SIG-M5 (cell line): ENCODE data around the gene TMEM245.
"Not testable (repeated sequence)": the region's sequence is repeated elsewhere in the genome, so short reads cannot be mapped to it uniquely, and the experiment has no call there.

ENCODE experiments used
- DNase-seq: peaks from one replicate; lab custom pipeline; 2025; lab: John Stamatoyannopoulos, UW

TMEM245 gene

GRCh38 chr9:109132567-109133021 is 12.8 kb upstream of the TMEM245 start:
- DNase-seq: no peak

DNA sequence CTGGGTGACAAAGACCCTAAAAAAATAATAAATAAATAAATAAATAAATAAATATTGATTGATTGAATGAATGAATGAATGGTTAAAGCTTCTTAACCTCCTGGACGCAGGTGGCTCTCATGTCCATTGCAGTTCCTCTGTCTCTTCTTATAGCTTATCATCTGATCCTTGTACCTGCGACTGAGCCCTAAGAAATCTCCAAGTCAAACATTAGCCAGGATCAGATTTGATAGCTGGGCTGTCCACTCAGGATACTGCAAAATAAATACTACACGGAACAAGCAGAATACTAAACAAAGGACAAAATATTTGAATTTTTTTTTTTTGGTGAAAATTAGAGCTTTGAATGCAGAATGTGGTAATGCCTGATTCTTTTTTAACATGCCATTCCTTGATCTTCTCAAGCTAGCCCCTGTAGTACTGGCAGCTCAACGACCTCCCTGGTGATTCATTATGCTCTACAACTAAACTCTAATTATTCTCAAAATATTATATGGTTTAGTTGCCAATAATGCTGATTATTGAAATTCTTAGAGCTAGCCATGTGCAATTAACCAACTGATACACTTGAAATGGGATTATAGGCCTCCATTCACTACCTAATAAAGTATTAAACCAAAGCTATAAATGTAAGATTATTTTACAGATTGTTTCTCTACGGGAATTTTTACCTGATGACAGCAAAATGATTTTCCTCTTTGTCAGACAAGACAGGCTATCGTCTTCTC is 9.9 kb upstream of the TMEM245 start:
- DNase-seq: no peak

DNA sequence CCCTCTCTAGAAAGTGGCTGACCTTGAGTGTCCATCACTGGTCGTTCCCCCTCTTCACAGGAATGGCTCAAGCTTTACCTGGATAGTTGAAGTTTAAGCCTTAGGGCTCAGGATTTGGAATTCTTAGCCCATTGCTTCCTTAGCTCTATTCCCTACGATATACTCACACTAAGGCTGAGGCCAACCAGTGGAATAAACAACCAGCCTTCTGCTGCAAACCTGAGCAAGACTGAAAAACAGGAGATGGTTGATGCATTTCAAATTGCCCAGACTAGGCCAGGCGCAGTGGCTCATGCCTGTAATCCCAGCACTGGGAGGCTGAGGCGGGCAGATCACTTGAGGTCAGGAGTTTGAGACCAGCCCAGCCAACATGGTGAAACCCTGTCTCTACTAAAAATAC is 6.9 kb upstream of the TMEM245 start:
- not testable (repeated sequence) for DNase-seq

GRCh38 chr9:109124121-109124520 is 4.4 kb upstream of the TMEM245 start:
- DNase-seq: no peak

DNA sequence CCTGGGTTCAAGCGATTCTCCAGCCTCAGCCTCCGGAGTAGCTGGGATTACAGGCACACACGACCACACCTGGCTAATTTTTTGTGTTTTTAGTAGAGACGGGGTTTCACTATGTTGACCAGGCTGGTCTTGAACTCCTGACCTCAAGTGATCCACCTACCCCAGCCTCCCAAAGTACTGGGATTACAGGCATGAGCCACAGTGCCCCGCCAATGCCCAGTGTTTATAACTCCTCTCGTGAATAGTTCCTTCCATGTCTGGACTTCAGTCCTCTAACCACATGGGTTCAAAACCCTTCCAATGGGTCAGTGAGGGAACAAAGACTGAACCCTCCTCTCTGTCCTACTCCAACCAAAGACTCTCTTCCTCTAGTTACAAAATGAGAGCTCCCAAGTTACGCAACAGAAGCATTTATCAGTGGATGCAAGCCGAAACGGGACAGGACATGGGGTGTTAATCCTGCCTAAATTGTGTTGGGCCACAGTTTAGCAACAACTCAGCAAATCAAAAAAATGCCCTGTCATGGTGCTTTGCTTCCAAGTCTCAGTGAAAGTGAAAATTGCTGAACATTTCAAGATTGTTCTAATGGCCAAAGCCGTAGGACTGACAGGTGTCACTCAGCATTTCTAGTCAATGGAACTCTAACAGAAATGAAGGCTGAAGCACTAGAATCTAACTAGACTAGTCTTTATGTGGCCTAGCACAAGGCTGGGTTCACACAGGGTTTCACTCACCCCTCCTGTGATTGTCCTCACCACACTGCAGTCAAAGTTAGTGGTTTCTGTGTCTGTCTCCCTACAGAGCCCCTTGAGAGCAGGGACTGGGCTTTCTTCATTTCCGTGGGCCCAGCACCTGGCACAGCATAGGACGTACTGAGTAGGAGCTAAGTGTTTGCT is 3.2 kb upstream of the TMEM245 start:
- no peak for DNase-seq

DNA sequence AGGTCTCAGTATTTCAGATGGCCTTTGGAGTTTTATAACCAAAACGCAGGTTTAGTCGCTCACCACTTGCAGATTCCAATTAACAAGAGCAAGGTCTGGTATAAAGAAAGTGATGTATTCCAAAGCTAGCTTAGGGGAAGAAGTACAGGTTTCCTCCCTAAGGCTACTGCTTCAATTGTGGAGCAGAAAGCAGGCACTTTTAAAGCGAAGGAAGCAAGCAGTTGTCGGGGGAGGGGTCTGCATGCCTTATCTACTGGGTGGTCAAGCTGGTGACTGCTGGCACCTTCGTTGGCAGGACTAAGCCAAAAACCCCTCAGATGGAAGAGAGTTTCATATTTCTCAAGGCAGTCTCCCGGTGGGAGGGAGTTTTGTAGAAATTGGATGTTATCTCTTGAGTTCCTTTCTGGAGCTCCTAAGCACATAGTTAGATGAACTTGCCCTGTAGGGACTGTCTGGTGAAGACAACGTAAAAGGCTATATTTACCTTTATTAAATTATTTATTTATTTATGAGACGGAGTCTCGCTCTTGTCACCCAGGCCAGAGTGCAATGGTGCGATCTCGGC is 1.6 kb upstream of the TMEM245 start:
- no peak for DNase-seq

- DNase-seq: no peak
Observed at GRCh38 chr9:109120204-109120789, 550 bp upstream of the TMEM245 start.

DNA sequence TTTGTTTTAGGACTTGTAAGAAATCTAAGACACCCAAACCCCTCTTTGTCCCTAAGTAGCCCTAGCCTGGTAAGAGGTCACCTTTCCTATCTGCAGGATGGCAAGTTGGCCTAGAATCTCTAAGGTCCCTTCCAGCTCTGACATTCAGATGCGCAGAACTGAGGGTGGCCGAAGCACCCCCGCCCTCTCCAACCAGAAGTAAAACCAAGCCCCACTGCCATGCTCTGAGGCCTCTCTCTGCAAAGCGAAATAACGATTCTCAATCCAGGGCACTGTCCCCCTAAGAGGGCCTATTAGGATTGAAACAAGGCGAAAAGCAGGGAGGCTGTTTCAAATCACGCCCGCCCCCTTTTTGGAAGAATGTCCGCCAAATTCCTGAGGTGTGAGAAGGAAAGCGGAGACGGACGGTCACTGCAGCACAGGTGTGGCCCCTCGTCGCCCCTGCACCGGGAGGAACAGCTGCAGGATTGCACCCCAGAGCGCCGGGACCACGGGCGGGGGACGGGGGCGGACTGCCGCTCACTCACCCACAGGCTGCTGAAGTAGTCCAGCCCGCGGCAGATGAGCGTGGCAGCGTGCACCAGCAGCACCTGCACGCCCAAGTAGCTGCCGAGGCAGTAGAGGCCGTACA is 824 bp downstream of the TMEM245 start:
- DNase-seq: no peak

DNA sequence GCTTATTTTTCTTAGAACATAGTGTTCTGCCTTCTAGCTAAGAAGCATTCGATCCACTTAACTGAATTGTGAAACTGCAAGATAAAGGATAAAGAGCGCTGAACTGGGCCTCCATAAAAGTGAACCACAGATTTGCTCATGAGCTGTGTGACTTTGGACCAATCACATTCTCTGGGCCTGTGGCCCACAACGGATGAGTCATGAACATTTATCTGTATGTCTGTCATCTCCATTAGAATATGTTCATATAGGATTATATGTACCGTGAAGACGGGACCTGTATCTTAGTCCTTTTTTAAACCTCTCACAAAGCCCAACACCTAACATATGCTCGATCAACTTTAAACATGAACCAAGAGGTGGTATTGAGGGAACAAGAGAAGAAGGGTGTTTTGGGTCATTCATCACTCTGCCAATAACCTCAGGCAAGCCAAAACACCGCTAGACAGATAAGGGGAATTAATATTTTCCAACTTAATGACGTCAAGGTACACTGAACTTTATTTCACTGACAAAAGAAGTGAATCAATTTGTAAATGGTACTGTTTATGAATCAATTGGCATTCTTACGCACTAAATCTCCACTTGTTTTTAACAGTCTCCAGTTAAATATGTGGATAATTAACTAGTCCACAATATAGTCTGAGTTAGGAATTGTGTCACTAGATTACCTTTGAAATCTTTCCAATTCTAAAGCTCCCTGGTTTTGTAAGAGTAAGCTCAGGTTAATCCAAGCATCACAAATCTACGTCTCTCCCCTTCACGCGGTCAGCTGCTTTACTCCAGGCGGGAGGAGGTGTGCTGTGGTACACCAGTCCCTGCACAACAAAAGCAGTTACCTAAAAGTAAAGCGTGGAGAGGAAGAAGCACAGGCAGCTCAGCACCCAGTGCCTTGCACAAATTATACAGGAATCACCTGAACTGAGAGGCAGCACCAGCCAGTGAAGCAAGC is 1.6 kb downstream of the TMEM245 start:
- peak; percentile 44 for DNase-seq

GRCh38 chr9:109115931-109116526 is 3.7 kb downstream of the TMEM245 start:
- no peak for DNase-seq

DNA sequence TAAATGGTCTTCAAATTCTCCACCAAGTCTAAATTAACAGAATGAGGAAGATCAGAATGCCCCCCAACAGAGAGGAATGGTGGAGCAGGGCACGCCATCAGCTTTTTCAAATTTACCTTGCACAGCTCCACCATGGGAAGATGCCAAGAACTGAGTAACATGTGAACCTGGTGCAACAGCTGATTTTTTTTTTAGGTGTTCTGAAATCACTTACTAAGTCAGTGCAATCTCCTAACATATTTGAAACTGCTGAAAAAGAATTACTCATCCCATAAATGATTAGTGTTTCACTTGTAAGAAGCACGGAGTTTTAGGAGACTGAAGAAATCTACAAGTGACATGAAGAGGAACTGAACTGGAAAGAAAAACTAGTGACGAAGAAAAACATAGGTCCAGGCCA is 5.1 kb downstream of the TMEM245 start:
- no peak for DNase-seq

GRCh38 chr9:109113892-109114609 is 5.7 kb downstream of the TMEM245 start:
- no peak for DNase-seq

DNA sequence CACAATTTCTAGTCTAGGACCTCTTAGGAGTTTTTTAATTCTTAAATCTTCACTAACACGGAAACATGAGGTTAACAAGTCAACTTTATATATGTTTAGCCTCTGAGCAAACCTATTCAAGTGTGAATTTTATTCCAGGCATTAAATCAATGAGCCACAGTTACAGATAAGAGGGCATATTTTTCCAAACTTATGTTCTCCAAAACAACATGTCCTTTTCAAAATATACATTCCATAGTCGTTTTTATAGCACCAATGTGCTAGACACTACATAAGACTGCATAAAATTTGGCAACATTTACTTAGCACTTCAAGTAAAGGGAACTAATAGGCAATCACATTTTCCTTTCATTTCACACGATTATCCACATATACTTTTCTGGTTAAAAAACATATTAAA is 6.5 kb downstream of the TMEM245 start:
- DNase-seq: no peak

DNA sequence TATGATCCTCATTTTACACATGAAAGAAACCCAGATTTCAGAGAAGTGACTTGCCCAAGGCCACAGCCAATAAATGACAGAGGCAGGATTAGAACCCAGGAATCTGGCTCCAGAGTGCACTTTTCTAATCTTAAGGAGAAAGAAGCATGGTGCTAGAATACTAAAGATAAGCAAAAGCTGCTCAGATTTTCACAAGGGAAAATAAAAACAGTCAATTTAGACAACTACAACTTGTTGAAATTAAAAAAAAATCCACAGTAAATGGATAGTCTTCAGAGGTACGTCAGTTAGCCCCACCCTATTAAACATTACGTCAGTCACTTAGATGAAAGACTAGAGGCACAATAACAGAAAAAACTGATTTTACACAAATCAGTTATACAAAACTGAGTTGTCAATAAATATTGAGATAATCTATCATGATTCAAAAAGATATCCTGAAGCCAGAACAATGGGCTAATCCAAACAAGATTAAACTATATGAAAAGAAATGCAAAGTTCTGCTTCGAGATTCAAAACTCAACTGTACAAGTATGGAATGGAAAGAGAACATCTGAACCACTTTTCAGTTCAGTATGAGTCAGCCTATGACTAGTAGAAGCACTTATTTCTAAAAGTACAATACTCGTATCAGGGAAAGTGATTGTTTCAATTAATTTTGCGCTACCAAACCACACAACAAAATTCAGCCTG is 9.3 kb downstream of the TMEM245 start:
- DNase-seq: no peak

DNA sequence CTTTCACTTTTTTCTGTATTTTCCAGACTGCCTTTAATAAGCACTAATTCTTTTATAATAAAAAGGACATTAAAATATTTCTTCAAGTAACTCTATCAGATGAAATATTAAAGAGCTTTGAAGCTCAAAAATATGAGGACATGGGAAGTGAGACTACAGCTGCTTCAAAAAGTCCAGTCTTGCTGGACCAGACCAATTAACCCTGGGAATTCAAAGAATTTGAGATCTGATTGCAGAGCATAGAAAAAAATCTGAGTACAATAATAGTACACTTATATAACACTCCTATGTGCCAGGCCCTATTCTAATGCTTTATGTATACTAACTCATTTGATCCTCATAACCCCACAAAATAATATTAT is 9.8 kb downstream of the TMEM245 start:
- no peak for DNase-seq

DNA sequence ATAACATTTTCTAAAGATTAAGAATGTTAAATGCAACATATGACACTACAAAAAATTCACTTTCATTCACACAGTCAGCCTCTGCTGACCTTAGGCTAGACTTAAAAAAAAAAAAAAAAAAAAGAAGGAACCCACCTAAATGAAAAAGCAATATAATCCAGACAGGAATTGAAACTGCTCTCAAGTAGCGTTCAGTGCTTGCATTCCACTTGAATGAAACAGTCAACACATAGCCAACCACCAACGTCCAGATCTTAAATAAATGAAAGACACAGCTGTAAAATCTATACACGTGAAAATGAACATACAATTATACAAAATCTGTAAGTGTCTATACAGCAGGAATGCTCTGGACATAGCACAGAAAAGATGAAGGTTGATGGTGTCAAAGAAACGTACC is 11.4 kb downstream of the TMEM245 start:
- DNase-seq: no peak

- no peak for DNase-seq
Observed at GRCh38 chr9:109107402-109108240, 12.1 kb downstream of the TMEM245 start.

- no peak for DNase-seq
Observed at GRCh38 chr9:109101810-109102209, 17.9 kb downstream of the TMEM245 start.
